ENCODE data around the gene CAB39.

Gene CAB39

GRCh38 chr2:230684270-230685168, 28.1 kb upstream of the CAB39 start:
- peaks cover 29% of the 10 kb centered on the region for H3K4me1 ChIP-seq (ENCODE audit: control insufficient read depth, insufficient read depth, low read length, unreplicated experiment)
- no peaks in the 10 kb centered on the region for H3K79me2 ChIP-seq (ENCODE audit: control insufficient read depth, insufficient read depth, low read length, unreplicated experiment)
- H3K27ac ChIP-seq (ENCODE audit: low read depth, low read length), result peak overlapping the region; percentile 25; the same call in 1 of the 2 replicates
- H3K4me3 ChIP-seq (ENCODE audit: low read depth, low read length), result no peak overlapping the region
- H3K36me3 ChIP-seq (ENCODE audit: insufficient read depth, low read length), result no peaks in the 10 kb centered on the region
- peak overlapping the region; percentile 15 for H2AFZ ChIP-seq (ENCODE audit: low read length, unreplicated experiment)
- no peaks in the 10 kb centered on the region for H3K27me3 ChIP-seq (ENCODE audit: insufficient read depth, low read length)

- Histone ChIP-seq H3K79me2 (ENCODE audit: control insufficient read depth, insufficient read depth, low read length, unreplicated experiment) (no peaks in the 10 kb centered on the region), H2AFZ (ENCODE audit: low read length, unreplicated experiment) (no peak overlapping the region), H3K4me1 (ENCODE audit: control insufficient read depth, insufficient read depth, low read length, unreplicated experiment) (peaks cover 29% of the 10 kb centered on the region), H3K27me3 (ENCODE audit: insufficient read depth, low read length) (no peaks in the 10 kb centered on the region), H3K4me3 (ENCODE audit: low read depth, low read length) (no peak overlapping the region), H3K27ac (ENCODE audit: low read depth, low read length) (peak overlapping the region; percentile 25; the same call in 1 of the 2 replicates), H3K36me3 (ENCODE audit: insufficient read depth, low read length) (no peaks in the 10 kb centered on the region)
These were observed 27.5 kb upstream of the CAB39 start for GRCh38 chr2:230685178-230685577.

GRCh38 chr2:230687498-230687897, 25.1 kb upstream of the CAB39 start:
- Histone ChIP-seq H3K4me1 (ENCODE audit: control insufficient read depth, insufficient read depth, low read length, unreplicated experiment) (peaks cover 41% of the 10 kb centered on the region), H3K36me3 (ENCODE audit: insufficient read depth, low read length) (no peaks in the 10 kb centered on the region), H3K27me3 (ENCODE audit: insufficient read depth, low read length) (no peaks in the 10 kb centered on the region), H3K27ac (ENCODE audit: low read depth, low read length) (peak overlapping the region; percentile 40; the same call in 1 of the 2 replicates), H3K79me2 (ENCODE audit: control insufficient read depth, insufficient read depth, low read length, unreplicated experiment) (no peaks in the 10 kb centered on the region), H2AFZ (ENCODE audit: low read length, unreplicated experiment) (no peak overlapping the region), H3K4me3 (ENCODE audit: low read depth, low read length) (no peak overlapping the region)

- Histone ChIP-seq H3K27me3 (ENCODE audit: insufficient read depth, low read length) (no peaks in the 10 kb centered on the region), H3K4me3 (ENCODE audit: low read depth, low read length) (no peak overlapping the region), H2AFZ (ENCODE audit: low read length, unreplicated experiment) (no peak overlapping the region), H3K36me3 (ENCODE audit: insufficient read depth, low read length) (no peaks in the 10 kb centered on the region), H3K4me1 (ENCODE audit: control insufficient read depth, insufficient read depth, low read length, unreplicated experiment) (peaks cover 40% of the 10 kb centered on the region), H3K79me2 (ENCODE audit: control insufficient read depth, insufficient read depth, low read length, unreplicated experiment) (no peaks in the 10 kb centered on the region), H3K27ac (ENCODE audit: low read depth, low read length) (no peak overlapping the region)
These were observed 24.2 kb upstream of the CAB39 start for GRCh38 chr2:230688490-230688889.

- no peaks in the 10 kb centered on the region for H3K79me2 ChIP-seq (ENCODE audit: control insufficient read depth, insufficient read depth, low read length, unreplicated experiment)
- no peak overlapping the region for H3K27ac ChIP-seq (ENCODE audit: low read depth, low read length)
- no peak overlapping the region for H2AFZ ChIP-seq (ENCODE audit: low read length, unreplicated experiment)
- H3K27me3 ChIP-seq (ENCODE audit: insufficient read depth, low read length), result no peaks in the 10 kb centered on the region
- H3K4me1 ChIP-seq (ENCODE audit: control insufficient read depth, insufficient read depth, low read length, unreplicated experiment), result peaks cover 21% of the 10 kb centered on the region
- no peak overlapping the region for H3K4me3 ChIP-seq (ENCODE audit: low read depth, low read length)
- no peaks in the 10 kb centered on the region for H3K36me3 ChIP-seq (ENCODE audit: insufficient read depth, low read length)
These were observed 22.2 kb upstream of the CAB39 start for GRCh38 chr2:230690439-230690838.

GRCh38 chr2:230691005-230691647, 21.5 kb upstream of the CAB39 start:
- Histone ChIP-seq H3K4me3 (ENCODE audit: low read depth, low read length) (no peak overlapping the region), H3K27me3 (ENCODE audit: insufficient read depth, low read length) (no peaks in the 10 kb centered on the region), H3K36me3 (ENCODE audit: insufficient read depth, low read length) (no peaks in the 10 kb centered on the region), H3K4me1 (ENCODE audit: control insufficient read depth, insufficient read depth, low read length, unreplicated experiment) (peaks cover 19% of the 10 kb centered on the region), H3K27ac (ENCODE audit: low read depth, low read length) (no peak overlapping the region), H3K79me2 (ENCODE audit: control insufficient read depth, insufficient read depth, low read length, unreplicated experiment) (no peaks in the 10 kb centered on the region), H2AFZ (ENCODE audit: low read length, unreplicated experiment) (no peak overlapping the region)

GRCh38 chr2:230692760-230693159, 19.9 kb upstream of the CAB39 start:
- Histone ChIP-seq H3K4me3 (ENCODE audit: low read depth, low read length) (no peak overlapping the region), H3K27me3 (ENCODE audit: insufficient read depth, low read length) (no peaks in the 10 kb centered on the region), H3K36me3 (ENCODE audit: insufficient read depth, low read length) (no peaks in the 10 kb centered on the region), H3K4me1 (ENCODE audit: control insufficient read depth, insufficient read depth, low read length, unreplicated experiment) (peaks cover 14% of the 10 kb centered on the region), H2AFZ (ENCODE audit: low read length, unreplicated experiment) (no peak overlapping the region), H3K79me2 (ENCODE audit: control insufficient read depth, insufficient read depth, low read length, unreplicated experiment) (no peaks in the 10 kb centered on the region), H3K27ac (ENCODE audit: low read depth, low read length) (no peak overlapping the region)

- no peak overlapping the region for H3K27ac ChIP-seq (ENCODE audit: low read depth, low read length)
- H3K4me3 ChIP-seq (ENCODE audit: low read depth, low read length), result no peak overlapping the region
- no peaks in the 10 kb centered on the region for H3K79me2 ChIP-seq (ENCODE audit: control insufficient read depth, insufficient read depth, low read length, unreplicated experiment)
- no peak overlapping the region for H2AFZ ChIP-seq (ENCODE audit: low read length, unreplicated experiment)
- no peaks in the 10 kb centered on the region for H3K27me3 ChIP-seq (ENCODE audit: insufficient read depth, low read length)
- no peaks in the 10 kb centered on the region for H3K36me3 ChIP-seq (ENCODE audit: insufficient read depth, low read length)
- H3K4me1 ChIP-seq (ENCODE audit: control insufficient read depth, insufficient read depth, low read length, unreplicated experiment), result peaks cover 12% of the 10 kb centered on the region
These were observed 19.2 kb upstream of the CAB39 start for GRCh38 chr2:230693411-230693810.

- H2AFZ ChIP-seq (ENCODE audit: low read length, unreplicated experiment), result no peak overlapping the region
- H3K36me3 ChIP-seq (ENCODE audit: insufficient read depth, low read length), result no peaks in the 10 kb centered on the region
- H3K4me3 ChIP-seq (ENCODE audit: low read depth, low read length), result no peak overlapping the region
- peaks cover 12% of the 10 kb centered on the region for H3K4me1 ChIP-seq (ENCODE audit: control insufficient read depth, insufficient read depth, low read length, unreplicated experiment)
- H3K27me3 ChIP-seq (ENCODE audit: insufficient read depth, low read length), result no peaks in the 10 kb centered on the region
- H3K27ac ChIP-seq (ENCODE audit: low read depth, low read length), result no peak overlapping the region
- no peaks in the 10 kb centered on the region for H3K79me2 ChIP-seq (ENCODE audit: control insufficient read depth, insufficient read depth, low read length, unreplicated experiment)
These were observed 18.4 kb upstream of the CAB39 start for GRCh38 chr2:230694241-230694640.

- Histone ChIP-seq H3K36me3 (ENCODE audit: insufficient read depth, low read length) (no peaks in the 10 kb centered on the region), H3K27me3 (ENCODE audit: insufficient read depth, low read length) (no peaks in the 10 kb centered on the region), H3K79me2 (ENCODE audit: control insufficient read depth, insufficient read depth, low read length, unreplicated experiment) (no peaks in the 10 kb centered on the region), H3K4me3 (ENCODE audit: low read depth, low read length) (no peak overlapping the region), H2AFZ (ENCODE audit: low read length, unreplicated experiment) (no peak overlapping the region), H3K27ac (ENCODE audit: low read depth, low read length) (no peak overlapping the region), H3K4me1 (ENCODE audit: control insufficient read depth, insufficient read depth, low read length, unreplicated experiment) (peaks cover 10% of the 10 kb centered on the region)
These were observed 17.1 kb upstream of the CAB39 start for GRCh38 chr2:230695551-230695950.

GRCh38 chr2:230696670-230697069, 16.0 kb upstream of the CAB39 start:
- Histone ChIP-seq H3K4me3 (ENCODE audit: low read depth, low read length) (no peak overlapping the region), H3K27me3 (ENCODE audit: insufficient read depth, low read length) (no peaks in the 10 kb centered on the region), H3K27ac (ENCODE audit: low read depth, low read length) (no peak overlapping the region), H3K36me3 (ENCODE audit: insufficient read depth, low read length) (no peaks in the 10 kb centered on the region), H2AFZ (ENCODE audit: low read length, unreplicated experiment) (no peak overlapping the region), H3K79me2 (ENCODE audit: control insufficient read depth, insufficient read depth, low read length, unreplicated experiment) (no peaks in the 10 kb centered on the region), H3K4me1 (ENCODE audit: control insufficient read depth, insufficient read depth, low read length, unreplicated experiment) (no peaks in the 10 kb centered on the region)

Measured in ACC112 (cell line).